Measurements from ENCODE around the gene UCKL1. TPM values are rescaled to one million over a fixed set of nuclear protein-coding genes. Genes with fewer than 3 reads are reported as not detected.
"Not testable (repeated sequence)": the region's sequence is repeated elsewhere in the genome, so short reads cannot be mapped to it uniquely, and the experiment has no call there.

The UCKL1 gene
- total RNA-seq, 4 donors from 2014 or later = 32.3 to 80.1 (median 52.5) TPM

GRCh38 chr20:63962426-63963347 lies 6.5 kb upstream of the UCKL1 start:
- peaks cover 76% of the 10 kb centered on the region for H3K36me3 ChIP-seq
- WGBS = 87% methylated on average over 9 of the region's 61 CpGs
- H3K27ac ChIP-seq = no peak overlapping the region
- DNase-seq (ENCODE audit: low spot score in 2 of 2) = no peak
- H3K9me3 ChIP-seq = no peaks in the 10 kb centered on the region
- no peak overlapping the region for H3K4me3 ChIP-seq
- H3K4me1 ChIP-seq = peaks cover 9% of the 10 kb centered on the region
- TF ChIP-seq, protein P1, sequence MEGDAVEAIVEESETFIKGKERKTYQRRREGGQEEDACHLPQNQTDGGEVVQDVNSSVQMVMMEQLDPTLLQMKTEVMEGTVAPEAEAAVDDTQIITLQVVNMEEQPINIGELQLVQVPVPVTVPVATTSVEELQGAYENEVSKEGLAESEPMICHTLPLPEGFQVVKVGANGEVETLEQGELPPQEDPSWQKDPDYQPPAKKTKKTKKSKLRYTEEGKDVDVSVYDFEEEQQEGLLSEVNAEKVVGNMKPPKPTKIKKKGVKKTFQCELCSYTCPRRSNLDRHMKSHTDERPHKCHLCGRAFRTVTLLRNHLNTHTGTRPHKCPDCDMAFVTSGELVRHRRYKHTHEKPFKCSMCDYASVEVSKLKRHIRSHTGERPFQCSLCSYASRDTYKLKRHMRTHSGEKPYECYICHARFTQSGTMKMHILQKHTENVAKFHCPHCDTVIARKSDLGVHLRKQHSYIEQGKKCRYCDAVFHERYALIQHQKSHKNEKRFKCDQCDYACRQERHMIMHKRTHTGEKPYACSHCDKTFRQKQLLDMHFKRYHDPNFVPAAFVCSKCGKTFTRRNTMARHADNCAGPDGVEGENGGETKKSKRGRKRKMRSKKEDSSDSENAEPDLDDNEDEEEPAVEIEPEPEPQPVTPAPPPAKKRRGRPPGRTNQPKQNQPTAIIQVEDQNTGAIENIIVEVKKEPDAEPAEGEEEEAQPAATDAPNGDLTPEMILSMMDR (IDR thresholded peaks at IDR 0.05) = no peak
- TF ChIP-seq POLR2AphosphoS5 (IDR thresholded peaks at IDR 0.05) (no peak), POLR2A (IDR thresholded peaks at IDR 0.05) (no peak), EP300 (IDR thresholded peaks at IDR 0.05) (no peak)
- H3K27me3 ChIP-seq = no peaks in the 10 kb centered on the region

GRCh38 chr20:63961664-63962425 lies 5.6 kb upstream of the UCKL1 start:
- DNase-seq (ENCODE audit: low spot score in 2 of 2) = no peak
- H3K27ac ChIP-seq = no peak overlapping the region
- peaks cover 67% of the 10 kb centered on the region for H3K36me3 ChIP-seq

GRCh38 chr20:63960654-63961621 lies 4.7 kb upstream of the UCKL1 start:
- not testable (repeated sequence) for DNase-seq (ENCODE audit: low spot score in 2 of 2); H3K4me3 ChIP-seq; H3K9me3 ChIP-seq; H3K27me3 ChIP-seq; H3K27ac ChIP-seq
- 91% methylated on average over 12 of the region's 15 CpGs for WGBS
- H3K4me1 ChIP-seq = peaks cover 18% of the 10 kb centered on the region
- H3K36me3 ChIP-seq = peaks cover 58% of the 10 kb centered on the region

More at GRCh38 chr20:63961664-63962425, 5.6 kb upstream of the UCKL1 start:
- TF ChIP-seq EP300 (IDR thresholded peaks at IDR 0.05) (no peak), POLR2AphosphoS5 (IDR thresholded peaks at IDR 0.05) (no peak), POLR2A (IDR thresholded peaks at IDR 0.05) (no peak)
- TF ChIP-seq, protein P1 (IDR thresholded peaks at IDR 0.05) = no peak
- Histone ChIP-seq H3K9me3 (no peaks in the 10 kb centered on the region), H3K4me1 (peaks cover 17% of the 10 kb centered on the region), H3K4me3 (no peak overlapping the region), H3K27me3 (no peaks in the 10 kb centered on the region)
- WGBS = 90% methylated on average over 2 of the region's 26 CpGs

- H3K27me3 ChIP-seq = no peaks in the 10 kb centered on the region
- no peaks in the 10 kb centered on the region for H3K9me3 ChIP-seq
- DNase-seq (ENCODE audit: low spot score in 2 of 2) = no peak
- peaks cover 29% of the 10 kb centered on the region for H3K4me1 ChIP-seq
- no peak for TF ChIP-seq POLR2AphosphoS5 (IDR thresholded peaks at IDR 0.05)
- no peak overlapping the region for H3K27ac ChIP-seq
- H3K4me3 ChIP-seq = no peak overlapping the region
- 94% methylated on average over 17 of the region's 17 CpGs for WGBS
- H3K36me3 ChIP-seq = peaks cover 58% of the 10 kb centered on the region
These were observed 3.5 kb upstream of the UCKL1 start for GRCh38 chr20:63959699-63960075.

DNA sequence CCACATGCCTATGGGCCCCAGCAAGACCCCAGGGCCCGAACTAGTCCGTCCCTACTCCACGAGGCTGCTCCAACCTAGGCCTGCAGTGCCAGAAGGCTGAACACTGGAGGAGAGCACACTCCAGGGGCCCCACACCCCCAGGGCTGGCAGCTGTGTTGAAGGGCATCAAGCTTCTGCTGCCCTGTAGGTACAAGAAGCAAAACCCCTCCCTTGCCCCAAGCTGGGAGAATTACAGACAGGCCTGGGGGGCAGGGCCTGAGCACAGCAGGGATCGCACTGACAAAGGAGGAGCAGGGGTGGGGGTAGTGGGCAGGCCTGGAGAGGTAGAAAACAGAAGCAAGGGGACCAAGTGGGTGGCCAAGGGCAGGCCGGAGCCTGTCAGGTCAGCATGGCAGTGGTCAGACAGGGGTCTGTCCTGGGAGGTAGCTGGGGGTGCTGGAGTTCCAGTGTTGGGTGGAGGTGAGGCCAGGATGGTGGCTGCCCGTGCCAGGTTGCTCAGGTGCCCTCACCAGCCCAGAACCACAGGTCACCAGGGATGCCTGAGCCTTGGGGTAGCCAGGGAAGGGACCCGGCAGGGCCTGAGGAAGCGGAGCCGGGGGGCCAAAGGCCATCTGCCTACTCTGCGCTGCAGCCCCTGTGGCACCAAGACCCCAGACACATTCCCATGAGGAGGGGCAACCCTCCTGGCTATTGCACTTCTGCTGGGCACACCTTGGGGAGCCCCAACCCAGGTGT lies 2.9 kb upstream of the UCKL1 start:
- H3K4me3 ChIP-seq = no peak overlapping the region
- peaks cover 53% of the 10 kb centered on the region for H3K36me3 ChIP-seq
- no peaks in the 10 kb centered on the region for H3K27me3 ChIP-seq

More for the DNA sequence above, 2.9 kb upstream of the UCKL1 start:
- Histone ChIP-seq H3K27ac (no peak overlapping the region), H3K4me1 (peaks cover 35% of the 10 kb centered on the region), H3K9me3 (no peaks in the 10 kb centered on the region)
- WGBS = 90% methylated on average over 10 of the region's 10 CpGs
- DNase-seq (ENCODE audit: low spot score in 2 of 2) = no peak
- TF ChIP-seq, protein P1 (IDR thresholded peaks at IDR 0.05) = no peak
- TF ChIP-seq EP300 (IDR thresholded peaks at IDR 0.05) (no peak), POLR2AphosphoS5 (IDR thresholded peaks at IDR 0.05) (no peak), POLR2A (IDR thresholded peaks at IDR 0.05) (no peak)
